Cardiac septum (tissue), 1 donor: Measurements from ENCODE around the gene IGFBP7. TPM values are rescaled to one million over a fixed set of nuclear protein-coding genes. Genes with fewer than 3 reads are reported as not detected.

ENCODE experiments used
- DNase-seq: peaks from one replicate; pipeline ENCODE4 v3.0.0-alpha.2; 2020; ENCODE audit warnings: low spot score
- intact Hi-C: fragments of 100-400 bp; cut with DNase I; formaldehyde crosslinking; loops from one replicate; pipeline ENCODE4 v1.14.0; 2022
- total RNA-seq: library from RNA; stranded (reverse); fragmentation: NEBNext Ultra II Directional; extraction: Animal tissue kit (Norgen Biotek cat#: 25700); gene quantifications from one replicate; pipeline ENCODE4 v1.2.1, GENCODE V29; 2021
- donor health status: DM: no; HTN: no; CAD: no.

The IGFBP7 gene
- total RNA-seq, 1 donor from 2014 or later, result 739 TPM

DNA sequence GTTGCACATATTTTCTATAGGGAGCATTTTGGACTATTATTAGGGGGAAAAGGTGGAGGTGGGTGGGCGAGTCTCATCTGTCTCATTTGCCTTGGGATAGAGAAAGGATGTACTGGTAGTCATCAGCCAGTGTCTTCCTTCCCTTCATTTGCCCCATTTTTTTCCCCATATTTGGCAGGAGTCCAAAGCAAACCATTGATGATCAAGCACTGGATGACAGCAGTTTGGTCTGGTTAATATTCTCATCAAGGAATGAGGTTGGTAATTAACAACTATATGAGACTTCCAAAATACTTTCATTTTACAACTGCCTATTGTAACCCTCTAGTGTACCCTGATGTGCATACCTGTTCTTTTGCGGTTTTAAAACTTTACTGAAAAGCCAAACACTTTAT lies 22.6 kb upstream of the IGFBP7 start:
- no peak for DNase-seq
- intact Hi-C loops, result no loop called here

GRCh38 chr4:57131849-57132742 lies 21.9 kb upstream of the IGFBP7 start:
- intact Hi-C loops, result no loop called here
- no peak for DNase-seq

- DNase-seq, result no peak
- intact Hi-C loops, result no loop called here
Observed at GRCh38 chr4:57129477-57129876, 19.3 kb upstream of the IGFBP7 start.

DNA sequence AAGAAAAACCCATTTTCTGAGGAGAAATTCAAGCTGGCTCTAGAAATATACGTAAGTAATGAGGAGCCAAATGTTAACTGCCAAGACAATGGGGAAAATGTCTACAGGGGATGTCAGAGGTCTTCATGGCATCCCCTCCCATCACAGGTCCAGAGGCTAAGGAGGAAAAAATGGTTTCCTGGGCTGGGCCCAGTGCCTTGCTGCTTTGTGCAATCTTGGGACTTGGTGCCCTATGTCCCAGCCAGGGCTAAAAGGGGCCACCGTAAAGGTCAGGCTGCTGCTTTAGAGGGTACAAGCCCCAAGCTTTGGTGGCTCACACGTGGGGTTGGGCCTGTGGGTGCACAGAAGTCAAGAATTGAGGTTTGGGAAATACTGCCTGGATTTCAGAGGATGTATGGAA lies 17.2 kb upstream of the IGFBP7 start:
- intact Hi-C loops, result no loop called here
- no peak for DNase-seq

GRCh38 chr4:57125996-57126395 lies 15.8 kb upstream of the IGFBP7 start:
- intact Hi-C loops, result no loop called here
- DNase-seq, result no peak

GRCh38 chr4:57124145-57124544 lies 14.0 kb upstream of the IGFBP7 start:
- intact Hi-C loops, result no loop called here

GRCh38 chr4:57122959-57123358 lies 12.8 kb upstream of the IGFBP7 start:
- DNase-seq, result no peak
- intact Hi-C loops, result no loop called here

More at GRCh38 chr4:57124145-57124544, 14.0 kb upstream of the IGFBP7 start:
- no peak for DNase-seq

DNA sequence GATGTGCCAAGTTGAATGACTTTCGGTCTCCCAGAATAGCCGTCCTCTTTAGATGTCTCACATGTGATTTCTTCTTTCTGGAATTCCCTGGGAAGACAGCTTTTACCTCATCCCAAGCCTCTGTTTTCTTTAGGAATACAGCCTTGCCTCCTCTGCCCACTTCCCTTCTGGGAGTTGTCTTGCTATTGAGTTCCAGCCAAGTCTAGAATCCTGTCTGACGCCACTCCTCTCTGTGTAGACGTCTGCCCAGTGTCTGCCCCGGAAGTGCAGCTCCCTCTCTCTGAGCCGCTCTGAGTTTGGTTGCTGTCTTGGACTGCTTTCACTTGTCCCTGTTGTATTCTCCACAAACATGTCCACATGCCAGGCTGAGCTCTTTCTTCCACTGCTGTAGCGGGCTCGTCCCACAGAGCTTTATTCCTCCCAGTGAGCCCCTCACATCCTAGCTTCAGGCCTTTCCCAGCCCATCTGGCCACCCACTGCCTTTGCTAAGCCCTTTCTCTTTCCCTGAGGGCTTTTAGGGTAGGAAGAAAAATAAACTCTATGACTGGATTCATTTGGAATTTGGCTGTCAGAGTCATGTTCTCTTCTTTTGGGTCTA lies 9.0 kb upstream of the IGFBP7 start:
- DNase-seq, result no peak
- intact Hi-C loops, result no loop called here

DNA sequence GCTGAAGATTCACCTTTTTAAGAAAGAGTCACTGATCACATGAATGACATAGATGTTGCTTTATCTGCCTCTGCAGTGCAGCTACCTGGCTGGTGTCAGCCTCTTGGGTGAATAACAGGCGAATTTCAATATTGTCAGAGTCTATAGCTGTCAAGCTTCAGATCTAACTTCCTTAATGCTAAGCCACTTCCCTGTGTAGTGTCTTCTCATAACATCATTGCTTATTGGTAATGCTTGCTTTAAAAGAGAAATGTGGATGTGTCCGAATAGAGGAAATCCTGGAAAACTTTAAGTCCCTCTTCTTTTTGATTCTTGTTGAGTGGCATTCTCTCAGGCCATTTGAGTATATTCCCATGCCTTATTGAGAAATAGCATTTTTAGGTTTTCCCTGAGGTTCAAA lies 7.3 kb upstream of the IGFBP7 start:
- intact Hi-C loops, result no loop called here
- no peak for DNase-seq

DNA sequence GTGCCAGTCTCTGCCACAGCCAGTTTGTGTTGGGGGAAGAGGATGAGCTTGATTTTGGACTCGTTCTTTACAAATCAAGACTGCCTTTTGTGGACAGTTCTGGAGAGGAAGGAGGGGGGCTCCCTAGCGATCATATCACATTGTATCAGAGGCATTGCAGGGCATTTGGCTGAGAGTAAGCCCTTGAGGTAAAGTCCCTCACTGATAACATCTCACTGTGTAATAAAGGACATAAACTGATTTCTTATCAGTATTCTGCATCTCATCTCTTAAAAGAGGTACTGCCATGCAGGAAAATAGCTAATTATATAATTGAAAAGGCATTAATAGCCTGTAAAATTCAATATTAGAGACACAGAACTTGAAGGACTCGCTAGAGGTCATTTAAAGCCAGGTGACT lies 6.1 kb upstream of the IGFBP7 start:
- no peak for DNase-seq
- intact Hi-C loops, result no loop called here

DNA sequence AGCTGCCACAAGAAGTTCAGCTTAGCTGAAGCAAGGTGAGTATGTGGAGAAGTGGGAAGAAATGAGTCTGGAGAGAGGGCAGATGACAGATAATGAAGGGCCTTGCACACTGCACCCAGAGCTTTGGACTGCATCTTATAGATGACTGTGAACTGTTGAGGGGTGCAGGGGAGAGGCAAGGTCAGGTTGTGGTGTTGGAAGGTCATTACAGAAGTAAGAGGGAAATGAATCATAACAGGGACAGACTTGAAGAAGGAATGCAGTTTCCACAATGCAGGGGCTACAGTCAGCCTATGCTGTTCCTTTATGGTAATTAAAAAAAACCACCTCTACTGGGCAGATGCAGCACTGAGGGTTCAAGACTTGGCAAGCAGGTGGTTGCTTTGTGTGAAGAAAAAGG lies 4.8 kb upstream of the IGFBP7 start:
- no peak for DNase-seq
- intact Hi-C loops, result no loop called here

DNA sequence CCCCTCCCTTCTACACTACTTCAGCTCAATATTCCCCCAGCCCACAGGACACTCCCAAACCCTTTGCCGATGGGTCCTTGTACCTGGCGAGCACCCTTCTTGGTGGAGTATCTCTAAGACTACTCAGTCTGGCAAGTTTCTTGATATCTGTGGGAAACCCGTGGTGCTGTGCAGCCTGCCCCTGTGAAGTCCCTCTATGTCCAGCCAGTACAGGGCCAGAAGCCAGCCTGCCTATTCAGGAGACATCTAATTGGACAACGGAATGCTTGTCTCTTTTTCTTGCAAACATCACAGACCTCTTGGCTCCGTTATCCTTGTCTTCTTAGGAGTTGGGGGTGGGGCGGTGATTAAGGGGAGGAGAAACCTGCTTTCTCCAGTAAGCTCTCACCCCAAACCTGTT lies 3.7 kb upstream of the IGFBP7 start:
- intact Hi-C loops, result no loop called here
- no peak for DNase-seq

DNA sequence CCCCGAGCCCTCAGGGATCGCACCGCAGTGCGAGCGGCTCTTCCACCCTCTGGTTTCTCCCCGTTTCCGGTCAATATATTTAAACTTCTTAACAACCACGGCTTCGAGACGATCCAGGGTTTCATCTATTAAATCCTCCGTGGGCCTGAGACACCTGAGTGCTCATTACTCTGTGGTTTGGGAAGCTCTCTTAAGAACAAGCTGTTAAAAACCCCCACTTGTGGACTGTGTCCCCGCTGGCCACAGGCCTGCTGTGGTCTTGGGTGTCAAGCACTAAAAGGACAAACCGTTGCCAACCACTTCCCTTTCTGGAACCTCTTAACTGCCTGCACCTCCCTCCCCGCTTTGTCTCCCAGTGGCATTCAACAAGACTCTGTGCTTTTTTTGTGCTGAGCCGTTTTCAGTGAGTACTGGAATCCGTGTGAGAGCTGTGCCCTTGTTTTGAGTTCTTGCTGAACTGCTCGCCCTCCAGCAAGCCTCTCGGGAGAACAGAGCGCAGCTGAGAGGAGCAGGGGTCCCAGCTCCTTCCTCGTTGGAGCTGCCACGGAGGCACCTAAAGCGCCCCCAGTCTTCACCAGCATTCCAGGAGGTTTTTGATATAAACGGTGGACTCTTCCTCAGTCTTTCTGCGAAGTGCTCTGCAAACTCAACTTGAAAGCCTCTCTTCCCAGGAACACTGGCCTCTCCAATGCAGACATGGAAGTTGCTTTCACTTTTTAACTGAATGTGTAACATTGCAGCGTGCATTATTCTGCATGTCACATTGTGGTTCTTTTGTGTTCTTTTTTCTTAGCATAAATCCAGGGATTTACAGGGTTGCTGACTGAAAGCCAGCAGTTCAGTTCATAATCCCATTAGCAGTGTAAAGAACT lies 691 bp upstream of the IGFBP7 start:
- intact Hi-C loops, result loop anchor here (2.0 kb wide), 3 partner anchors 54 to 202 kb away; no protein-coding TSS in a partner anchor
- peak; percentile 80 for DNase-seq

DNA sequence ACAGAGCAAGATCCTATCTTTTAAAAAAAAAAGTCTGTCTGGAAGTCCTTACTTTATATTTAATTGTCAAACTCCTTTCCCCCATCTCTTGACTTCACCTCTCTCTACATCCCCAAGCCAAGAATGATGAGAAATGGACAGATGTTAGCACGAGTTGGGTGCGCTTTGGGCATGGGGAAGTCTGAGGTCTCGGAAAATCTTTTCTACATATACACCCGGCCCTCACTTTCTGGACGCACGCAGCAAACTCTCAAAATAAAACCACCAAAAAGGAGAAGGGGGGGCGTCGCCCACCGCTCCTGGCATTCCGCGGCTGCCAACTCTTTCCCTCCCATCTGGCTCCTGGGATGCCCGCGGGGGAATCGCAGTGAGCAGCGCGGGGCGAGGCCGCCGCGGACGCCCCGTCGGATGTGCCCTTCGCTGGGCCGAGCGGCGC lies 756 bp downstream of the IGFBP7 start:
- DNase-seq, result no peak
- intact Hi-C loops, result loop anchor here (2.0 kb wide), 1 partner anchor 27 kb away; no protein-coding TSS in a partner anchor

GRCh38 chr4:57106181-57106580 lies 4.0 kb downstream of the IGFBP7 start:
- no peak for DNase-seq
- intact Hi-C loops, result no loop called here

- no peak for DNase-seq
- intact Hi-C loops, result loop anchor here (5.0 kb wide), 1 partner anchor 128 kb away; the partner anchor contains the start of genes NOA1 and POLR2B
Observed at GRCh38 chr4:57104706-57105560, 5.3 kb downstream of the IGFBP7 start.

DNA sequence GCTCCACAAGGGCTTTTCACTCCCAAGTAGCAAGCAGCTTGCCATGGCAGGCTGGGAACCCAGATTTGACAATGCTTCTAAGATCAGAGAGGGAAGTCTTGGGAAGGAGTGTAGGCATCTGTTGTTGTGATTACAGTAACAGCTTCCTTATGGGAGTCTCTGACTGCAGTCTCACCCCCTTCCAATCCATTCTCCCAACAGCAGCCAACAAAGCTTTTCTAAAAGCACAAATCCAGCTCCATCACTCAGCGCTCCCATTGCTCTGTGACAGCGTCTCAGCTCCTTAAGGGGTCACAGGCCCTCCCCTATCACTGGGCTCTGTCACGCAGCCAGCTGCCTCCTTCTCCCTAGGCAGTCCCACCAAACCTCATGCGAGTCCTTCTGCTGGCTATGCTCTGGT lies 7.1 kb downstream of the IGFBP7 start:
- intact Hi-C loops, result loop anchor here (5.0 kb wide), 1 partner anchor 126 kb away; the partner anchor contains the start of genes NOA1 and POLR2B

GRCh38 chr4:57102050-57102624 lies 8.0 kb downstream of the IGFBP7 start:
- DNase-seq, result no peak
- intact Hi-C loops, result loop anchor here (5.0 kb wide), 1 partner anchor 125 kb away; the partner anchor contains the start of genes NOA1 and POLR2B

More for the DNA sequence above, 7.1 kb downstream of the IGFBP7 start:
- DNase-seq, result no peak
